Stimulated activated CD8-positive, alpha-beta memory T cell treated with anti-CD3 and anti-CD28 coated beads, Interleukin-12 subunit alpha, Interleukin-12 subunit beta, amount 100 ng/mL, for 4 hours (primary cell): ENCODE results near the gene STK16.
"Not testable (repeated sequence)": the region's sequence is repeated elsewhere in the genome, so short reads cannot be mapped to it uniquely, and the experiment has no call there.

Source experiments
- DNase-seq: peaks from one replicate; pipeline ENCODE4 v3.0.0-alpha.2; 2020; ENCODE audit warnings: low read depth

STK16 gene

GRCh38 chr2:219244789-219245147 is 511 bp upstream of the STK16 start:
- DNase-seq, result no peak

- no peak for DNase-seq
Observed at GRCh38 chr2:219245899-219246230, 586 bp downstream of the STK16 start.

GRCh38 chr2:219246559-219246958 is 1.3 kb downstream of the STK16 start:
- no peak for DNase-seq

DNA sequence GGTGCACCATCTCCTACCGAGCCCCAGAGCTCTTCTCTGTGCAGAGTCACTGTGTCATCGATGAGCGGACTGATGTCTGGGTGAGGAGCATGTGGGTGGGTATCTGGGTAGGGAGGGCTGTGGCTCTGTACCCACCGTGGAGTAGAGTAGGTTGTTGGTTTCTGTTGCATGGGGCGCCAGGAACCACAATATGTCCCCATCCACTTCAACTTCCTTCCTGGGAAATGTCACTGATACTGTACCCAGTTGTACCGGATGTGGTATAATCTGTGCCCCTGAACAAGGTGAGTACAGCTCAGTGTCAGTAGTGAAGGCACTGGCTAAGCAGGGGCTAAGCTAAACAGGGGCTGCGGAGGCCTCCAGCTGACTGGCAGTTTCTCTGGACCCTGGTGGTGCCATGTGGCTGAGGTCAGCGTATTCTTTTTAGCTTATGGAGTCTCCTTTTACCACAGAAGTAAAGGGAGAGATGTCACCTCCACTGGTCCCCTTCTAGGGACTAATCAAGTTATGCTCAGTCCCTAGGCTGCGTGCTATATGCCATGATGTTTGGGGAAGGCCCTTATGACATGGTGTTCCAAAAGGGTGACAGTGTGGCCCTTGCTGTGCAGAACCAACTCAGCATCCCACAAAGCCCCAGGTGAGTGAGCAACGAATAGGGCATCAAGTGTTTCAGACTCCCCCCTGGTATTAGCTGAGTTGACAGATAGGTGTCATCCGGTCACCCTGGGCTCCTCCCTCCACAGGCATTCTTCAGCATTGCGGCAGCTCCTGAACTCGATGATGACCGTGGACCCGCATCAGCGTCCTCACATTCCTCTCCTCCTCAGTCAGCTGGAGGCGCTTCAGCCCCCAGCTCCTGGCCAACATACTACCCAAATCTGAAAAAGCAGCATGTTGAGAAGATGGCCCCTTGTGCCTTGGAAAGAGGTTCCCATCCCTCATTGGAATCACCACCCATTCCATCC is 2.7 kb downstream of the STK16 start:
- DNase-seq, result peak; percentile 56

DNA sequence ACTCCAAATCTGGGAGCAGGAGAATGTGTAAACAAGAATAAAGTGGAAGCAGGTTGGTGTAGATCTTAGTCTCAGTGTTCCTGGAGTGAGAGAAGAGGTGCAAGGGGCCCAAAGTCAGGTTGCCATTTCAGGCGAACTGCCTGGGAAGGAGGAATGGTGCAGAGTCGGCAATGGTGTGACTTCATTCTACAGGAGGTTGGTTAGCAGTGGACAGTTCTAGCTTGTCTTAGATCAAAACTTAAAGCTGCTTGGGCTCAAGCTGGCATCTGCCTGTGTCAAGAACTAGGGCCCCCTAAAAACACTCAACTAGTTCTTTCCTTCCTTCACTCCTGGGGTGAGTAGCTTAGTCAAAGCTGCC is 3.5 kb downstream of the STK16 start:
- DNase-seq, result no peak

GRCh38 chr2:219249203-219249980 is 4.1 kb downstream of the STK16 start:
- DNase-seq, result no peak

DNA sequence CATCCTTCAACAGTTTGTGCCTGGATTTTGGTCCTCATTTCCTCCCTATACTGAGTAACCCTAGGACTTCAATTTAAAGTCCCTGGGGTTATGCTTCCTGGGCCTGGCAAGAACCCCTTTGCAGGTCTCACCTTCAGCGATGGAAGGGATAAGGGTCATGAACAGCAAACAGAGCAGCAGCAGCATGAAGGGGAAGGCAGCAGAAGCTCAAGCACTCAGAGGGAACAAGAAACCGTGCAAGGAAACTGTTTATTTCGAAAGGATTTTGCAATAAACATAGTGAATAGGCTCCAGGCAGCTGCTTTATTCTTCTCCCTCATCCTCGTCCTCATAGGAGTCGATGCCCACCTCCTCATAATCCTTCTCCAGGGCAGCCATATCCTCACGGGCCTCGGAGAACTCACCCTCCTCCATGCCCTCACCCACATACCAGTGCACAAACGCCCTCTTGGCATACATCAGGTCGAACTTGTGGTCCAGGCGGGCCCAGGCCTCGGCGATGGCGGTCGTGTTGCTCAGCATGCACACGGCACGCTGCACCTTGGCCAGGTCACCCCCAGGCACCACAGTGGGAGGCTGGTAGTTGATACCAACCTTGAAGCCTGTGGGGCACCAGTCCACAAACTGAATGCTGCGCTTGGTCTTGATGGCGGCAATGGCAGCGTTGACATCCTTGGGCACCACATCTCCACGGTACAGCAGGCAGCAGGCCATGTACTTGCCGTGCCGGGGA is 4.9 kb downstream of the STK16 start:
- DNase-seq, result no peak

DNA sequence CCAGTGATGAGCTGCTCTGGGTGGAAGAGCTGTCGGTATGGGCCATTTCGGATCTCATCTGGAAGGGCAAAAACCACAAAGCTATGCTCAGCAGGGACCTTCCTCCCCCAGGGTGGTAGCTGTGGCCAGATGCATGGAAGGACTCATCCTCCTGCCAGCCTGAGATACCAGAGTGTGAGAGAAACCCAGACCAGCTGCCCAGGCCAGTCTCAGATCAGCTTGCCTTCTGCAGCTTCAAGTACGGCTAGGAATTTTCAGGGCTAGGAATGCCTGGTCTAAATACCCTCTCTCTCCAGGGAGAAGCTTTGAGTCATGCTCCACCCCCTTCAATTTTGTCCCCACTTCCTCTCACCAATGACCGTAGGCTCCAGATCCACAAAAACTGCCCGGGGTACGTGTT is 6.4 kb downstream of the STK16 start:
- DNase-seq, result no peak

GRCh38 chr2:219252084-219252483 is 6.8 kb downstream of the STK16 start:
- DNase-seq, result no peak

- DNase-seq, result no peak
Observed at GRCh38 chr2:219252570-219252899, 7.3 kb downstream of the STK16 start.

- DNase-seq, result no peak
Observed at GRCh38 chr2:219252900-219253752, 7.8 kb downstream of the STK16 start, which contains the start of gene TUBA4B. TSS of gene TUBA4B (plus strand) at chr2:219253243. CDS start at chr2:219253408, 165 bp downstream.

GRCh38 chr2:219253753-219254589 is 8.7 kb downstream of the STK16 start, which contains the start of gene TUBA4A:
TSS of gene TUBA4A (minus strand) at chr2:219253918. CDS start at chr2:219253858, 60 bp downstream.
- peak; percentile 86 for DNase-seq

DNA sequence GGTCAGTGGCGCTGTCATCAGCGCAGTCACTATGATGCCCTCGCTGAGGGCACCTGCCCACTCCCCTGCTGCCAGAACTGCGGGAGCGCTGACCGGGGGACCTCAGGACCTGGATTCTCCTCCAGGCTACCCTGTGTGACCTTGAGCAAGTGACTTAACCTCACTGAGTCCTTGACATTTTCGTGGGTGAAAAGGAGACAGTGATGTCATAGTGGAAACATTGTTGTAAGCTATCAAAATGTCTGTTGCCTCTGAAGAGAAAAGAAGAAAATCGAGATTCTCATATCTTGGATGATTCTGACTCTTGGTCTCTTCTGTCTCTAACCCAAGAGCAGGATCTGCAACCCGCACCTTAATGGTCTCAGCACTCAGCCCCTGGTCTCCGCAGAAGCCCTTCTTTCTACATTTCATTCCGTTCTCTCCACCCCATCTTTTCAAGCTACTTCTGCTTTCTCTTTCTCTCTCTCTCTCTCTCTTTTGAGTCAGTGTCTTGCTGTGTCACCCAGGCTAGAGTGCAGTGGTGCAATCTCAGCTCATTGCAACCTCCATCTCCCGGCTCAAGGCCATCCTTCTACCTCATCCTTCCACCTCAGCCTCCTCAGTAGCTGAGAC is 9.4 kb downstream of the STK16 start:
- no peak for DNase-seq

DNA sequence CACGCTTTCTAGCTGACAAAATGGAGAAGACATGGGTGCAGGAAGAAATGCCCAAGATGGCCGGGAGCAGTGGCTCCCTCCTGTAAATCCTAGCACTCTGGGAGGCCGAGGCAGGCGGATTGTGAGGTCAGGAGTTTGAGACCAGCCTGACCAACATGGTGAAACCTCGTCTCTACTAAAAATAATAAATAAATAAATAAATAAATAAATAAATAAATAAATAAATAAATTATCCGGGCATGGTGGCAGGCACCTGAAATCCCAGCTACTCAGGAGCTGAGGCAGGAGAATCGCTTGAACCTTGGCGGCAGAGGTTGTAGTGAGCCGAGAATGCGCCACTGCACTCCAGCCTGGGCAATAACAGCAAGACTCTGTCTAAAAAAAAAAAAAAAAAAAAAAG is 13.7 kb downstream of the STK16 start:
- not testable (repeated sequence) for DNase-seq

GRCh38 chr2:219261024-219261855 is 16.0 kb downstream of the STK16 start:
- DNase-seq, result no peak

GRCh38 chr2:219266232-219266631 is 21.0 kb downstream of the STK16 start:
- no peak for DNase-seq

DNA sequence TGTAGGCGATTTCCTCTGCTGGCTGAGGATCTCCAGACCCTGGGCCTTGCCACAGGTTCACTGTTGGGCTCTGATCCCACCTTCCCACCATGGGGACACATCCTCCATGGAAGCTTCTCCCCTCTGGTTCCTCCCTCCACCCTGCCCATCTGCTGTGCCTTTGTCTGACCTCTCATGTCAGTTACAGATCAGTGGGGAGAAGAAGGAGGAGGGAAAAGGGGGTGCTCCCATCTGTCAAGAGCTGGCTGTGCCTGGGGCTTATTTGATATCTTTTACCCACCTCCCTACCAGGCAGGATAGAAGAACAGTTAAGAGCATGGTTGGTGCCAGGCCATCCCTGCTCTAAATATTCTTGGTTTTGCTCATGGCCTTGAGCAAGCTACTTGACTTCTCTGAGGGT is 21.6 kb downstream of the STK16 start:
- no peak for DNase-seq

DNA sequence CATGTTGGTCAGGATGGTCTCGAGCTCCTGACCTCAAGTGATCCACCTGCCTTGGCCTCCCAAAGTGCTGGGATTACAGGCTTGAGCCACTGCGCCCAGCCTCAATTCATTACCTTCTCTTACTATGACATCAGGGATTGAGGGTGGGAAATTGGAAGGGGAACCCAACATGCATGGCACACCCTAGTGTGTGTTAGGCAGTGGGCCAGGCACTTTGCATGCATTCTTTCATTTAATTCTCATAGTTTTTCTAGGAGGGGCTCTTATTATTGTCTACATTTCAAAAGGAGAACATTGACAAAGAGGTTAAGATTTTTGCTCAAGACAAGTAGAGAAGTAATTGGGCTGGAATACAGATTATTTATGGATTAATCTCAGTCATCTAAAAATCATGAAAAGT is 23.0 kb downstream of the STK16 start:
- DNase-seq, result no peak

DNA sequence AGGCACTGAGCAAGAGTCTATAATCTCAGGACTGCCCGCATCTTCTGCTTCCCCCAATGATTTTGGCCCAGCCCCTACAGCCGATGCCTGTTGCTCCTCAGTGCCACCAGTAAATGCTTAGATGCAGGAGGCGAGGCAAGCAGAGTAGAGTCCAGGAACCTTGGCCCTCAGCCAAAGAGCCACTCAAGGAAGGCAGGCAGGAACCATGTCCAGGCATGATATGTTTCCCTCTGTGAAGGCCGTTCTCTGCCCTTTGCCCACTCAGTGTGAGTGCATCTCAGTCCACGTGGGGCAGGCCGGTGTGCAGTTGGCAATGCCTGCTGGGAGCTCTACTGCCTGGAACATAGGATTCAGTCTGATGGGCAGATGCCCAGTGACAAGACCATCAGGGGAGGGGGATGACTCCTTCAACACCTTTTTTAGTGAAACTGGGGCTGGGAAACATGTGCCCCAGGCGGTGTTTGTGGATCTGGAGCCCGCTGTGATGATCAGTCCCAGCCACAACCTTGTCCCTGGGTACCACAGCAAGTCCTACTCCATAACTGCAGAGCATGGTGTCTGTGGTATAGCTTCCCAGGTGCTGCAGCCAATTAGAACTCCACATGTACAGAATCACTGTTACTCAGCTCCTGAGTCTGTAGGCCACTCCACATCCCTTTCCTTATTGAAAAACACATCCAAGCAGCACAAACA is 24.2 kb downstream of the STK16 start:
- no peak for DNase-seq
